HepG2 (cell line): ENCODE data around the gene BCL11B. TPM values are rescaled to one million over a fixed set of nuclear protein-coding genes. Genes with fewer than 3 reads are reported as not detected.

Experiments used
- CEBPB ChIP-seq: IDR thresholded peaks from 2 replicates; pipeline ENCODE4 v1.6.1; 2011; ENCODE audit warnings: low read depth, low read length, improper control_type of control experiment, borderline replicate concordance
- ELF4 ChIP-seq: sonication (generic); formaldehyde crosslinking; IDR thresholded peaks from 2 replicates; pipeline ENCODE4 v1.5.0; 2020; ENCODE audit warnings: missing genetic modification reagents, mild to moderate bottlenecking, moderate library complexity, borderline replicate concordance
- GABPB1 ChIP-seq: IDR thresholded peaks from 2 replicates; pipeline ENCODE4 v1.6.1; 2016; ENCODE audit warnings: mild to moderate bottlenecking, missing genetic modification reagents, moderate library complexity, missing compliant biosample characterization
- GZF1 ChIP-seq: sonication (generic); formaldehyde crosslinking; IDR thresholded peaks from 2 replicates; pipeline ENCODE4 v1.5.1; 2020; ENCODE audit warnings: mild to moderate bottlenecking, missing genetic modification reagents
- KMT2B ChIP-seq: IDR thresholded peaks from 2 replicates; pipeline ENCODE4 v1.6.1; 2016; ENCODE audit warnings: missing genetic modification reagents, missing compliant biosample characterization
- MED13 ChIP-seq: sonication (generic); formaldehyde crosslinking; IDR thresholded peaks from 2 replicates; pipeline ENCODE4 v1.5.0; 2020; ENCODE audit warnings: missing genetic modification reagents
- MTA1 ChIP-seq: sonication (generic); formaldehyde crosslinking; IDR thresholded peaks from 2 replicates; pipeline ENCODE4 v1.4.0; 2020; ENCODE audit warnings: missing genetic modification reagents, mild to moderate bottlenecking, borderline replicate concordance
- MTF1 ChIP-seq: sonication (generic); formaldehyde crosslinking; IDR thresholded peaks from 2 replicates; pipeline ENCODE4 v1.5.0; 2020; ENCODE audit warnings: missing genetic modification reagents
- NKX3-1 ChIP-seq: sonication (generic); formaldehyde crosslinking; IDR thresholded peaks from 2 replicates; pipeline ENCODE4 v1.5.0; 2020; ENCODE audit warnings: missing genetic modification reagents
- NPAS2 ChIP-seq: sonication (generic); formaldehyde crosslinking; IDR thresholded peaks from 2 replicates; pipeline ENCODE4 v1.8.0; 2022; ENCODE audit warnings: mild to moderate bottlenecking, missing genetic modification reagents, borderline replicate concordance
- PBX3 ChIP-seq: sonication (generic); formaldehyde crosslinking; IDR thresholded peaks from 2 replicates; pipeline ENCODE4 v1.8.1; 2023; ENCODE audit warnings: missing genetic modification reagents, inconsistent platforms, borderline replicate concordance
- SP140L ChIP-seq: sonication (generic); formaldehyde crosslinking; IDR thresholded peaks from 2 replicates; pipeline ENCODE4 v1.4.0; 2020; ENCODE audit warnings: missing genetic modification reagents, borderline replicate concordance
- TFAP4 ChIP-seq: sonication (generic); IDR thresholded peaks from 2 replicates; pipeline ENCODE4 v1.6.1; 2016; ENCODE audit warnings: low read depth, borderline replicate concordance
- ZNF350 ChIP-seq: sonication (generic); formaldehyde crosslinking; IDR thresholded peaks from 2 replicates; pipeline ENCODE4 v1.4.0; 2020; ENCODE audit warnings: mild to moderate bottlenecking, low read depth, missing genetic modification reagents, borderline replicate concordance
- ZNF597 ChIP-seq: sonication (generic); formaldehyde crosslinking; IDR thresholded peaks from 2 replicates; pipeline ENCODE4 v1.5.0; 2020; ENCODE audit warnings: missing genetic modification reagents
- ZNF703 ChIP-seq: sonication (generic); formaldehyde crosslinking; IDR thresholded peaks from 2 replicates; pipeline ENCODE4 v1.5.1; 2020; ENCODE audit warnings: missing genetic modification reagents, mild to moderate bottlenecking, moderate library complexity, borderline replicate concordance
- ZSCAN20 ChIP-seq: sonication (generic); formaldehyde crosslinking; IDR thresholded peaks from 2 replicates; pipeline ENCODE4 v1.4.0; 2020; ENCODE audit warnings: missing genetic modification reagents, mild to moderate bottlenecking, borderline replicate concordance
- polyA plus RNA-seq, 8 experiments: library from polyadenylated mRNA; depleted of rRNA in 3 of 8; stranded (reverse) in 7 of 8; unstranded in 1 of 8; fragments of >200 nt; fragmentation: Illumina TruSeq in 4 of 8; extraction: Trizol in 4 of 8; gene quantifications; 2 replicates each; pipeline versions ENCODE4 v1.2.1 to v1.2.3, GENCODE V29; 2011 to 2016; ENCODE audit warnings: low read depth in 4 of 8, missing spikeins in 1 of 8, mixed read lengths in 1 of 8; ENCODE audit not compliant: insufficient read depth in 1 of 8
- total RNA-seq, 5 experiments: library from RNA; depleted of rRNA; stranded (reverse); fragments of >200 nt; fragmentation: Illumina TruSeq; extraction: Trizol; gene quantifications; 2 replicates each; pipeline ENCODE4 v1.2.3, GENCODE V29; 2016; ENCODE audit warnings: low read depth in 1 of 5
- TF ChIP-seq, protein P1 (sequence below): sonication (generic); formaldehyde crosslinking; IDR thresholded peaks from 2 replicates; pipeline ENCODE4 v1.5.0; 2020; ENCODE audit warnings: mild to moderate bottlenecking, missing genetic modification reagents
- TF ChIP-seq, protein P2 (sequence below): sonication (generic); formaldehyde crosslinking; IDR thresholded peaks from 2 replicates; pipeline ENCODE4 v1.8.0; 2023; ENCODE audit warnings: mild to moderate bottlenecking, missing genetic modification reagents

The BCL11B gene
- total and polyA plus RNA-seq, 2 of the 13 experiments (the other 11 are each of a cell fraction or from before 2014, with no cell fraction given), result not detected

- TF ChIP-seq, protein P1, sequence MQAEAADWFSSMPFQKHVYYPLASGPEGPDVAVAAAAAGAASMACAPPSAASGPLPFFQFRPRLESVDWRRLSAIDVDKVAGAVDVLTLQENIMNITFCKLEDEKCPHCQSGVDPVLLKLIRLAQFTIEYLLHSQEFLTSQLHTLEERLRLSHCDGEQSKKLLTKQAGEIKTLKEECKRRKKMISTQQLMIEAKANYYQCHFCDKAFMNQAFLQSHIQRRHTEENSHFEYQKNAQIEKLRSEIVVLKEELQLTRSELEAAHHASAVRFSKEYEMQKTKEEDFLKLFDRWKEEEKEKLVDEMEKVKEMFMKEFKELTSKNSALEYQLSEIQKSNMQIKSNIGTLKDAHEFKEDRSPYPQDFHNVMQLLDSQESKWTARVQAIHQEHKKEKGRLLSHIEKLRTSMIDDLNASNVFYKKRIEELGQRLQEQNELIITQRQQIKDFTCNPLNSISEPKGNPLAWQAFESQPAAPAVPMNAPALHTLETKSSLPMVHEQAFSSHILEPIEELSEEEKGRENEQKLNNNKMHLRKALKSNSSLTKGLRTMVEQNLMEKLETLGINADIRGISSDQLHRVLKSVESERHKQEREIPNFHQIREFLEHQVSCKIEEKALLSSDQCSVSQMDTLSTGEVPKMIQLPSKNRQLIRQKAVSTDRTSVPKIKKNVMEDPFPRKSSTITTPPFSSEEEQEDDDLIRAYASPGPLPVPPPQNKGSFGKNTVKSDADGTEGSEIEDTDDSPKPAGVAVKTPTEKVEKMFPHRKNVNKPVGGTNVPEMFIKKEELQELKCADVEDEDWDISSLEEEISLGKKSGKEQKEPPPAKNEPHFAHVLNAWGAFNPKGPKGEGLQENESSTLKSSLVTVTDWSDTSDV (CRISPR knock-in tag), result no peak
- TF ChIP-seq PBX3 (CRISPR knock-in tag) (no peak), SP140L (CRISPR knock-in tag) (no peak), CEBPB (no peak), TFAP4 (peak; percentile 16; the same call in 1 of the 2 replicates), MTF1 (CRISPR knock-in tag) (no peak), MTA1 (peak; percentile 91; the same call in 1 of the 2 replicates), ZNF703 (CRISPR knock-in tag) (no peak), ELF4 (CRISPR knock-in tag) (no peak), ZNF597 (CRISPR knock-in tag) (no peak), ZNF350 (CRISPR knock-in tag) (no peak), KMT2B (CRISPR knock-in tag) (no peak), ZSCAN20 (CRISPR knock-in tag) (no peak), GABPB1 (CRISPR knock-in tag) (peak; percentile 40; the same call in 1 of the 2 replicates), NPAS2 (CRISPR knock-in tag) (no peak), GZF1 (no peak), NKX3-1 (CRISPR knock-in tag) (no peak), MED13 (CRISPR knock-in tag) (no peak)
- TF ChIP-seq, protein P2, sequence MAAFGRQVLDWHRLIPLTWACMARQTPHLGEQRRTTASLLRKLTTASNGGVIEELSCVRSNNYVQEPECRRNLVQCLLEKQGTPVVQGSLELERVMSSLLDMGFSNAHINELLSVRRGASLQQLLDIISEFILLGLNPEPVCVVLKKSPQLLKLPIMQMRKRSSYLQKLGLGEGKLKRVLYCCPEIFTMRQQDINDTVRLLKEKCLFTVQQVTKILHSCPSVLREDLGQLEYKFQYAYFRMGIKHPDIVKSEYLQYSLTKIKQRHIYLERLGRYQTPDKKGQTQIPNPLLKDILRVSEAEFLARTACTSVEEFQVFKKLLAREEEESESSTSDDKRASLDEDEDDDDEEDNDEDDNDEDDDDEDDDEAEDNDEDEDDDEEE (CRISPR knock-in tag), result no peak
These were observed 2.6 kb upstream of the BCL11B start (continued) for GRCh38 chr14:99274346-99275221.
